Stomach (tissue), 4 donors: ENCODE measurements around the gene PRKN.

Experiments
- EP300 ChIP-seq: sonication (generic); formaldehyde crosslinking; IDR thresholded peaks from one replicate; pipeline ENCODE4 v1.6.1; 2017; ENCODE audit warnings: antibody characterized with exemption
- POLR2A ChIP-seq, 4 donors: fragments of 450-650 bp; IDR thresholded peaks; one replicate each; pipeline ENCODE4 v1.6.1; 2016; ENCODE audit warnings: antibody characterized with exemption in 4 of 4, control low read depth in 2 of 4, mild to moderate bottlenecking in 1 of 4, moderate library complexity in 1 of 4
- POLR2AphosphoS5 ChIP-seq, 3 donors: sonication (generic); formaldehyde crosslinking; IDR thresholded peaks; one replicate each; pipeline ENCODE4 v1.6.1; 2016; ENCODE audit warnings: antibody characterized with exemption in 3 of 3
- TF ChIP-seq, protein P1 (sequence below), 7 experiments: fragments of 450-650 bp in 4 of 7; fragments of 200-600 bp in 3 of 7; sonication (generic) in 3 of 7; IDR thresholded peaks; one replicate each; pipeline ENCODE4 v1.5.1; 2016 to 2019; ENCODE audit warnings: antibody characterized with exemption in 7 of 7, control low read depth in 2 of 7, mild to moderate bottlenecking in 1 of 7

DNA sequence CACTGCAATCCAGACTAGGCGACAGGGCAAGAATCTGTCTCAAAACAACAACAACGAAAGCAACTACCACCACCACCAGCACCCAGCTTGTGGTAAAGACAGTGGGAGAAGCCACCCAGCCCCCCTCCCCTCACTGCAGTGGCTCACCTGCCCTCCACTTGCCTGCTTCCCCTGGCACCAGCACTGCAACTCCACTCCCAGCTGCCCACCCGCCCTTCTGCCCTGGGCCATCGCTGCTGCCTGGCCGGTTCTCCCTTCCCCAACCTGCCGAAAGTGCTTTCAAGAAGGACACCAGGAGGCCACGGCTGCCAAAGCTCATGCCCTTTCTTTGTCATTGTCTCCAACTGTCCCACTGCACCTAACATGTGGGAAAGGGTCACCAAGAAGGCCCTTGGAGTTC is 1359.1 kb downstream of the PRKN start:
- TF ChIP-seq, protein P1, sequence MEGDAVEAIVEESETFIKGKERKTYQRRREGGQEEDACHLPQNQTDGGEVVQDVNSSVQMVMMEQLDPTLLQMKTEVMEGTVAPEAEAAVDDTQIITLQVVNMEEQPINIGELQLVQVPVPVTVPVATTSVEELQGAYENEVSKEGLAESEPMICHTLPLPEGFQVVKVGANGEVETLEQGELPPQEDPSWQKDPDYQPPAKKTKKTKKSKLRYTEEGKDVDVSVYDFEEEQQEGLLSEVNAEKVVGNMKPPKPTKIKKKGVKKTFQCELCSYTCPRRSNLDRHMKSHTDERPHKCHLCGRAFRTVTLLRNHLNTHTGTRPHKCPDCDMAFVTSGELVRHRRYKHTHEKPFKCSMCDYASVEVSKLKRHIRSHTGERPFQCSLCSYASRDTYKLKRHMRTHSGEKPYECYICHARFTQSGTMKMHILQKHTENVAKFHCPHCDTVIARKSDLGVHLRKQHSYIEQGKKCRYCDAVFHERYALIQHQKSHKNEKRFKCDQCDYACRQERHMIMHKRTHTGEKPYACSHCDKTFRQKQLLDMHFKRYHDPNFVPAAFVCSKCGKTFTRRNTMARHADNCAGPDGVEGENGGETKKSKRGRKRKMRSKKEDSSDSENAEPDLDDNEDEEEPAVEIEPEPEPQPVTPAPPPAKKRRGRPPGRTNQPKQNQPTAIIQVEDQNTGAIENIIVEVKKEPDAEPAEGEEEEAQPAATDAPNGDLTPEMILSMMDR (IDR thresholded peaks at IDR 0.05) = no peak
- no peak for TF ChIP-seq POLR2AphosphoS5 (IDR thresholded peaks at IDR 0.05)
- TF ChIP-seq EP300 = no peak
- TF ChIP-seq POLR2A (IDR thresholded peaks at IDR 0.05) = no peak
